HEK293 (cell line): Measurements from ENCODE around the gene GCAT.
A peak's percentile ranks its signal among the peaks of the same experiment; 100 is the strongest.

Experiments used
- CTCF ChIA-PET: fragments of 350-600 bp; formaldehyde crosslinking; extraction: SDS; loops from one replicate; lab custom pipeline; 2021; ENCODE audit warnings: antibody characterized with exemption; lab: Yijun Ruan, JAX
- POLR2A ChIA-PET: fragments of 300-600 bp; formaldehyde crosslinking; extraction: SDS; loops from one replicate; lab custom pipeline; 2020; ENCODE audit warnings: antibody characterized with exemption, inconsistent platforms; lab: Yijun Ruan, JAX
- H3K27ac ChIP-seq: fragments of 200-500 bp; sonication (Bioruptor generic); 2 replicates; pipeline ENCODE4 v1.5.1; 2014; ENCODE audit warnings: low read depth, low read length, control low read depth, inconsistent platforms; ENCODE audit errors: extremely low read depth
- H3K36me3 ChIP-seq, 2 experiments: fragments of 200-500 bp in 1 of 2; sonication (Bioruptor generic) in 1 of 2; 1 replicate in 1 of 2; 2 replicates in 1 of 2; pipeline ENCODE4 v1.5.1; 2014 to 2017; ENCODE audit warnings: inconsistent platforms in 2 of 2, low read length in 2 of 2; ENCODE audit not compliant: control insufficient read depth in 2 of 2, insufficient read depth in 1 of 2
- H3K4me1 ChIP-seq: fragments of 200-500 bp; sonication (Bioruptor generic); 2 replicates; pipeline ENCODE4 v1.5.1; 2014; ENCODE audit warnings: mild to moderate bottlenecking, low read length, inconsistent platforms; ENCODE audit not compliant: control insufficient read depth, insufficient read depth
- H3K4me3 ChIP-seq: 2 replicates; pipeline ENCODE4 v1.5.1; 2011; ENCODE audit warnings: low read depth, mild to moderate bottlenecking, control low read depth, low read length, moderate library complexity
- H3K9me3 ChIP-seq: fragments of 200-500 bp; sonication (Bioruptor generic); 2 replicates; pipeline ENCODE4 v1.5.1; 2014; ENCODE audit warnings: low read depth, low read length, inconsistent platforms; ENCODE audit not compliant: control insufficient read depth, insufficient read depth
- EGR2 ChIP-seq: fragments of 450-650 bp; formaldehyde crosslinking; IDR thresholded peaks from 2 replicates; pipeline ENCODE4 v1.5.1; 2016; ENCODE audit warnings: low read depth, missing biosample characterization, missing genetic modification characterization
- MEIS1 ChIP-seq: sonication (generic); formaldehyde crosslinking; IDR thresholded peaks from 2 replicates; pipeline ENCODE4 v1.8.1; 2022; ENCODE audit warnings: missing genetic modification reagents, mild to moderate bottlenecking, borderline replicate concordance
- OSR2 ChIP-seq: fragments of 450-650 bp; formaldehyde crosslinking; IDR thresholded peaks from 2 replicates; pipeline ENCODE4 v1.5.1; 2016; ENCODE audit warnings: missing biosample characterization, missing genetic modification characterization
- SALL2 ChIP-seq: fragments of 450-650 bp; formaldehyde crosslinking; IDR thresholded peaks from 2 replicates; pipeline ENCODE4 v1.5.0; 2017; ENCODE audit warnings: missing biosample characterization, mild to moderate bottlenecking, missing genetic modification characterization, borderline replicate concordance
- SP2 ChIP-seq: fragments of 450-650 bp; formaldehyde crosslinking; IDR thresholded peaks from 2 replicates; pipeline ENCODE4 v1.5.1; 2016; ENCODE audit warnings: missing biosample characterization, missing genetic modification characterization
- ZBTB20 ChIP-seq: fragments of 450-650 bp; formaldehyde crosslinking; IDR thresholded peaks from 2 replicates; pipeline ENCODE4 v1.5.1; 2016; ENCODE audit warnings: missing biosample characterization, missing genetic modification characterization
- ZBTB8A ChIP-seq: fragments of 450-650 bp; formaldehyde crosslinking; IDR thresholded peaks from 2 replicates; pipeline ENCODE4 v1.5.1; 2016; ENCODE audit warnings: missing biosample characterization, missing genetic modification characterization
- ZNF140 ChIP-seq: fragments of 450-650 bp; formaldehyde crosslinking; IDR thresholded peaks from 2 replicates; pipeline ENCODE4 v1.5.1; 2016; ENCODE audit warnings: missing biosample characterization, missing genetic modification characterization
- ZNF169 ChIP-seq: fragments of 450-650 bp; formaldehyde crosslinking; IDR thresholded peaks from 2 replicates; pipeline ENCODE4 v1.5.1; 2016; ENCODE audit warnings: missing biosample characterization, missing genetic modification characterization
- ZNF239 ChIP-seq: fragments of 450-650 bp; formaldehyde crosslinking; IDR thresholded peaks from 2 replicates; pipeline ENCODE4 v1.5.1; 2016; ENCODE audit warnings: missing biosample characterization, missing genetic modification characterization
- ZNF292 ChIP-seq: fragments of 450-650 bp; formaldehyde crosslinking; IDR thresholded peaks from 2 replicates; pipeline ENCODE4 v1.5.1; 2016; ENCODE audit warnings: low read depth, missing biosample characterization, missing genetic modification characterization, borderline replicate concordance
- ZNF311 ChIP-seq: fragments of 450-650 bp; formaldehyde crosslinking; IDR thresholded peaks from 2 replicates; pipeline ENCODE4 v1.5.1; 2017; ENCODE audit warnings: missing biosample characterization, missing genetic modification characterization, borderline replicate concordance
- ZNF37A ChIP-seq: fragments of 450-650 bp; IDR thresholded peaks from 2 replicates; pipeline ENCODE4 v1.5.1; 2018; ENCODE audit warnings: missing biosample characterization, missing genetic modification characterization
- ZNF423 ChIP-seq: fragments of 450-650 bp; formaldehyde crosslinking; IDR thresholded peaks from 2 replicates; pipeline ENCODE4 v1.5.1; 2016; ENCODE audit warnings: missing biosample characterization, missing genetic modification characterization
- ZNF530 ChIP-seq: fragments of 450-650 bp; formaldehyde crosslinking; IDR thresholded peaks from 2 replicates; pipeline ENCODE4 v1.5.1; 2016; ENCODE audit warnings: low read depth, missing biosample characterization, missing genetic modification characterization
- ZNF558 ChIP-seq: fragments of 450-650 bp; formaldehyde crosslinking; IDR thresholded peaks from 2 replicates; pipeline ENCODE4 v1.5.1; 2016; ENCODE audit warnings: missing biosample characterization, missing genetic modification characterization
- ZNF560 ChIP-seq: fragments of 450-650 bp; formaldehyde crosslinking; IDR thresholded peaks from 2 replicates; pipeline ENCODE4 v1.5.1; 2017; ENCODE audit warnings: missing biosample characterization, missing genetic modification characterization, borderline replicate concordance
- ZNF561 ChIP-seq: fragments of 450-650 bp; IDR thresholded peaks from 2 replicates; pipeline ENCODE4 v1.5.1; 2018; ENCODE audit warnings: missing biosample characterization, missing genetic modification characterization, borderline replicate concordance
- ZNF777 ChIP-seq: fragments of 450-650 bp; formaldehyde crosslinking; IDR thresholded peaks from 2 replicates; pipeline ENCODE4 v1.5.1; 2017; ENCODE audit warnings: missing biosample characterization, missing genetic modification characterization, borderline replicate concordance
- ZNF792 ChIP-seq: fragments of 450-650 bp; formaldehyde crosslinking; IDR thresholded peaks from 2 replicates; pipeline ENCODE4 v1.5.1; 2016; ENCODE audit warnings: missing biosample characterization, missing genetic modification characterization
- ZXDB ChIP-seq: fragments of 450-650 bp; formaldehyde crosslinking; IDR thresholded peaks from 2 replicates; pipeline ENCODE4 v1.5.1; 2016; ENCODE audit warnings: missing biosample characterization, missing genetic modification characterization
- TF ChIP-seq, protein P1 (sequence below): fragments of 450-650 bp; IDR thresholded peaks from 2 replicates; pipeline ENCODE4 v1.5.1; 2018; ENCODE audit warnings: missing biosample characterization, mild to moderate bottlenecking, missing genetic modification characterization
- TF ChIP-seq, protein P2 (sequence below): fragments of 450-650 bp; IDR thresholded peaks from 2 replicates; pipeline ENCODE4 v1.5.1; 2018; ENCODE audit warnings: missing biosample characterization, missing genetic modification characterization
- TF ChIP-seq, protein P3 (sequence below): fragments of 450-650 bp; formaldehyde crosslinking; IDR thresholded peaks from 2 replicates; pipeline ENCODE4 v1.5.1; 2017; ENCODE audit warnings: missing biosample characterization, missing genetic modification characterization
- TF ChIP-seq, protein P4 (sequence below): fragments of 450-650 bp; formaldehyde crosslinking; IDR thresholded peaks from 2 replicates; pipeline ENCODE4 v1.5.1; 2016; ENCODE audit warnings: missing biosample characterization, missing genetic modification characterization
- TF ChIP-seq, protein P5 (sequence below): fragments of 450-650 bp; formaldehyde crosslinking; conservative IDR thresholded peaks from 2 replicates; pipeline ENCODE4 v1.5.1; 2016; ENCODE audit warnings: low read depth, missing biosample characterization, missing genetic modification characterization

GCAT gene

DNA sequence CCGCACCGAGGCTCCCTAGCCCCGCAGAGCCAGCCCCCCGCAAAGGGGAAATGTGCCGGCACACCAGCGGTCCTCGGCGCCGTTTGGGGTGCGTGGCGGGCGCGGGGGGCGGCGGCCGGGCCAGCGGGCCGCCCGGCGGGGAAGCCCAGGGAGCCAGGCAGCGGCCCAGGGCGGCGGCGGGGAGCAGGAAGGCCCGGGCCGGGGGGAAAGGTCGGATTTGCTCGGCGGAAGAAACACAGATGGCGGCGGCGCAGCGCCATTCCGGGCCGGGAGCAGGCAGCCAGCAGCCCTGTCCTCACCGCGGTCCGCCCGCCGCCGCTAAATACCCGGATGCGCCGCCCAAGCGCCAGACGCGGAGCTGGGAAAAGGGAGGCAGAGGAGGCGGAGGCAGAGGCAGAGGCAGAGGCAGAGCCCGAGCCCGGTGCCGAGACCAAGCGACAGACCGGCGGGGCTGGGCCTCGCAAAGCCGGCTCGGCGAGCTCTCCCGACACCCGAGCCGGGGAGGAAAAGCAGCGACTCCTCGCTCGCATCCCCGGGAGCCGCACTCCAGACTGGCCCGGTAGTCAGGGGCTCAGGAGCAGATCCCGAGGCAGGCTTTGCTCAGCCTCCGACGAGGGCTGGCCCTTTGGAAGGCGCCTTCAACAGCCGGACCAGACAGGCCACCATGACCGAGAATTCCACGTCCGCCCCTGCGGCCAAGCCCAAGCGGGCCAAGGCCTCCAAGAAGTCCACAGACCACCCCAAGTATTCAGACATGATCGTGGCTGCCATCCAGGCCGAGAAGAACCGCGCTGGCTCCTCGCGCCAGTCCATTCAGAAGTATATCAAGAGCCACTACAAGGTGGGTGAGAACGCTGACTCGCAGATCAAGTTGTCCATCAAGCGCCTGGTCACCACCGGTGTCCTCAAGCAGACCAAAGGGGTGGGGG, 2.6 kb upstream of the GCAT start:
- CTCF ChIA-PET, result interaction anchor here (0.6 to 0.8 kb wide), 2 partner anchors 242 to 247 kb away, joined by 3 read pairs; no protein-coding TSS in a partner anchor
- H3K27ac ChIP-seq, result peak overlapping the region; percentile 80
- H3K36me3 ChIP-seq, result peaks cover 0 to 5% of the 10 kb centered on the region in 2 experiments; a peak in 1 of 3 replicates
- no peaks in the 10 kb centered on the region for H3K9me3 ChIP-seq
- POLR2A ChIA-PET, result interaction anchor here (0.5 to 1.8 kb wide), 12 partner anchors 9 to 197 kb away, joined by 3 to 14 read pairs (median 4); partner anchors contain the start of genes ANKRD54, GALR3, GGA1 and LGALS1
- H3K4me3 ChIP-seq, result peak overlapping the region; percentile 68
- peaks cover 6% of the 10 kb centered on the region; the same call in 1 of the 2 replicates for H3K4me1 ChIP-seq
- TF ChIP-seq ZNF311 (tag by site-specific recombination) (no peak), MEIS1 (CRISPR knock-in tag) (0 out of 2 replicates have a peak, but pooled peaks have one; percentile 55), ZNF140 (no peak), ZNF558 (tag by site-specific recombination) (no peak), ZBTB8A (tag by site-specific recombination) (peak; percentile 95), ZNF792 (tag by site-specific recombination) (0 out of 2 replicates have a peak, but pooled peaks have one; percentile 30), SP2 (tag by site-specific recombination) (peak; percentile 83), ZNF423 (no peak), SALL2 (tag by site-specific recombination) (no peak), ZNF561 (tag by site-specific recombination) (peak; percentile 48; the same call in 1 of the 2 replicates), ZXDB (tag by site-specific recombination) (peak; percentile 75), OSR2 (tag by site-specific recombination) (peak; percentile 44; the same call in 1 of the 2 replicates), ZNF530 (no peak), ZNF169 (tag by site-specific recombination) (no peak), ZNF239 (tag by site-specific recombination) (no peak), EGR2 (peak; percentile 68; the same call in 1 of the 2 replicates), ZNF37A (no peak), ZNF292 (tag by site-specific recombination) (no peak), ZBTB20 (tag by site-specific recombination) (peak; percentile 88), ZNF777 (no peak), ZNF560 (tag by site-specific recombination) (no peak)
- TF ChIP-seq, protein P1, sequence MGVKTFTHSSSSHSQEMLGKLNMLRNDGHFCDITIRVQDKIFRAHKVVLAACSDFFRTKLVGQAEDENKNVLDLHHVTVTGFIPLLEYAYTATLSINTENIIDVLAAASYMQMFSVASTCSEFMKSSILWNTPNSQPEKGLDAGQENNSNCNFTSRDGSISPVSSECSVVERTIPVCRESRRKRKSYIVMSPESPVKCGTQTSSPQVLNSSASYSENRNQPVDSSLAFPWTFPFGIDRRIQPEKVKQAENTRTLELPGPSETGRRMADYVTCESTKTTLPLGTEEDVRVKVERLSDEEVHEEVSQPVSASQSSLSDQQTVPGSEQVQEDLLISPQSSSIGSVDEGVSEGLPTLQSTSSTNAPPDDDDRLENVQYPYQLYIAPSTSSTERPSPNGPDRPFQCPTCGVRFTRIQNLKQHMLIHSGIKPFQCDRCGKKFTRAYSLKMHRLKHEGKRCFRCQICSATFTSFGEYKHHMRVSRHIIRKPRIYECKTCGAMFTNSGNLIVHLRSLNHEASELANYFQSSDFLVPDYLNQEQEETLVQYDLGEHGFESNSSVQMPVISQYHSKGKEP, result no peak
- TF ChIP-seq, protein P2, sequence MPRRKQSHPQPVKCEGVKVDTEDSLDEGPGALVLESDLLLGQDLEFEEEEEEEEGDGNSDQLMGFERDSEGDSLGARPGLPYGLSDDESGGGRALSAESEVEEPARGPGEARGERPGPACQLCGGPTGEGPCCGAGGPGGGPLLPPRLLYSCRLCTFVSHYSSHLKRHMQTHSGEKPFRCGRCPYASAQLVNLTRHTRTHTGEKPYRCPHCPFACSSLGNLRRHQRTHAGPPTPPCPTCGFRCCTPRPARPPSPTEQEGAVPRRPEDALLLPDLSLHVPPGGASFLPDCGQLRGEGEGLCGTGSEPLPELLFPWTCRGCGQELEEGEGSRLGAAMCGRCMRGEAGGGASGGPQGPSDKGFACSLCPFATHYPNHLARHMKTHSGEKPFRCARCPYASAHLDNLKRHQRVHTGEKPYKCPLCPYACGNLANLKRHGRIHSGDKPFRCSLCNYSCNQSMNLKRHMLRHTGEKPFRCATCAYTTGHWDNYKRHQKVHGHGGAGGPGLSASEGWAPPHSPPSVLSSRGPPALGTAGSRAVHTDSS (tag by site-specific recombination), result 0 out of 2 replicates have a peak, but pooled peaks have one; percentile 26
- TF ChIP-seq, protein P3, sequence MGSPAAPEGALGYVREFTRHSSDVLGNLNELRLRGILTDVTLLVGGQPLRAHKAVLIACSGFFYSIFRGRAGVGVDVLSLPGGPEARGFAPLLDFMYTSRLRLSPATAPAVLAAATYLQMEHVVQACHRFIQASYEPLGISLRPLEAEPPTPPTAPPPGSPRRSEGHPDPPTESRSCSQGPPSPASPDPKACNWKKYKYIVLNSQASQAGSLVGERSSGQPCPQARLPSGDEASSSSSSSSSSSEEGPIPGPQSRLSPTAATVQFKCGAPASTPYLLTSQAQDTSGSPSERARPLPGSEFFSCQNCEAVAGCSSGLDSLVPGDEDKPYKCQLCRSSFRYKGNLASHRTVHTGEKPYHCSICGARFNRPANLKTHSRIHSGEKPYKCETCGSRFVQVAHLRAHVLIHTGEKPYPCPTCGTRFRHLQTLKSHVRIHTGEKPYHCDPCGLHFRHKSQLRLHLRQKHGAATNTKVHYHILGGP (tag by site-specific recombination), result no peak
- TF ChIP-seq, protein P4, sequence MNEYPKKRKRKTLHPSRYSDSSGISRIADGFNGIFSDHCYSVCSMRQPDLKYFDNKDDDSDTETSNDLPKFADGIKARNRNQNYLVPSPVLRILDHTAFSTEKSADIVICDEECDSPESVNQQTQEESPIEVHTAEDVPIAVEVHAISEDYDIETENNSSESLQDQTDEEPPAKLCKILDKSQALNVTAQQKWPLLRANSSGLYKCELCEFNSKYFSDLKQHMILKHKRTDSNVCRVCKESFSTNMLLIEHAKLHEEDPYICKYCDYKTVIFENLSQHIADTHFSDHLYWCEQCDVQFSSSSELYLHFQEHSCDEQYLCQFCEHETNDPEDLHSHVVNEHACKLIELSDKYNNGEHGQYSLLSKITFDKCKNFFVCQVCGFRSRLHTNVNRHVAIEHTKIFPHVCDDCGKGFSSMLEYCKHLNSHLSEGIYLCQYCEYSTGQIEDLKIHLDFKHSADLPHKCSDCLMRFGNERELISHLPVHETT (tag by site-specific recombination), result no peak
- TF ChIP-seq, protein P5, sequence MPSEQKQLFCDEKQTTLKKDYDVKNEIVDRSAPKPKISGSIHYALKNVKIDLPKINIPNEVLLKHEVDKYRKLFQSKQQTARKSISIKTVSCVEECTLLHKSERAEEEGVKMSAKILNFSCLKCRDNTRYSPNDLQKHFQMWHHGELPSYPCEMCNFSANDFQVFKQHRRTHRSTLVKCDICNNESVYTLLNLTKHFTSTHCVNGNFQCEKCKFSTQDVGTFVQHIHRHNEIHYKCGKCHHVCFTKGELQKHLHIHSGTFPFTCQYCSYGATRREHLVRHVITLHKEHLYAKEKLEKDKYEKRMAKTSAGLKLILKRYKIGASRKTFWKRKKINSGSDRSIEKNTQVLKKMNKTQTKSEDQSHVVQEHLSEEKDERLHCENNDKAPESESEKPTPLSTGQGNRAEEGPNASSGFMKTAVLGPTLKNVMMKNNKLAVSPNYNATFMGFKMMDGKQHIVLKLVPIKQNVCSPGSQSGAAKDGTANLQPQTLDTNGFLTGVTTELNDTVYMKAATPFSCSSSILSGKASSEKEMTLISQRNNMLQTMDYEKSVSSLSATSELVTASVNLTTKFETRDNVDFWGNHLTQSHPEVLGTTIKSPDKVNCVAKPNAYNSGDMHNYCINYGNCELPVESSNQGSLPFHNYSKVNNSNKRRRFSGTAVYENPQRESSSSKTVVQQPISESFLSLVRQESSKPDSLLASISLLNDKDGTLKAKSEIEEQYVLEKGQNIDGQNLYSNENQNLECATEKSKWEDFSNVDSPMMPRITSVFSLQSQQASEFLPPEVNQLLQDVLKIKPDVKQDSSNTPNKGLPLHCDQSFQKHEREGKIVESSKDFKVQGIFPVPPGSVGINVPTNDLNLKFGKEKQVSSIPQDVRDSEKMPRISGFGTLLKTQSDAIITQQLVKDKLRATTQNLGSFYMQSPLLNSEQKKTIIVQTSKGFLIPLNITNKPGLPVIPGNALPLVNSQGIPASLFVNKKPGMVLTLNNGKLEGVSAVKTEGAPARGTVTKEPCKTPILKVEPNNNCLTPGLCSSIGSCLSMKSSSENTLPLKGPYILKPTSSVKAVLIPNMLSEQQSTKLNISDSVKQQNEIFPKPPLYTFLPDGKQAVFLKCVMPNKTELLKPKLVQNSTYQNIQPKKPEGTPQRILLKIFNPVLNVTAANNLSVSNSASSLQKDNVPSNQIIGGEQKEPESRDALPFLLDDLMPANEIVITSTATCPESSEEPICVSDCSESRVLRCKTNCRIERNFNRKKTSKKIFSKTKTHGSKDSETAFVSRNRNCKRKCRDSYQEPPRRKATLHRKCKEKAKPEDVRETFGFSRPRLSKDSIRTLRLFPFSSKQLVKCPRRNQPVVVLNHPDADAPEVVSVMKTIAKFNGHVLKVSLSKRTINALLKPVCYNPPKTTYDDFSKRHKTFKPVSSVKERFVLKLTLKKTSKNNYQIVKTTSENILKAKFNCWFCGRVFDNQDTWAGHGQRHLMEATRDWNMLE, result no peak
